Panc1 (cell line): ENCODE measurements around the gene UHRF2.

Experiments used
- CTCF ChIP-seq: fragments of 450-650 bp; IDR thresholded peaks from 2 replicates; pipeline ENCODE4 v1.5.1; 2017; ENCODE audit warnings: mild to moderate bottlenecking
- POLR2AphosphoS5 ChIP-seq: IDR thresholded peaks from 2 replicates; pipeline ENCODE4 v1.6.1; 2012; ENCODE audit warnings: mild to moderate bottlenecking, low read depth, low read length, moderate library complexity
- SIN3A ChIP-seq: IDR thresholded peaks from 2 replicates; pipeline ENCODE4 v1.6.1; 2012; ENCODE audit warnings: low read depth, mild to moderate bottlenecking, low read length, moderate library complexity, borderline replicate concordance; ENCODE audit not compliant: insufficient read depth
- TCF7L2 ChIP-seq: IDR thresholded peaks from 2 replicates; pipeline ENCODE4 v1.6.1; 2011; ENCODE audit warnings: mild to moderate bottlenecking, low read depth, low read length, inconsistent platforms
- TF ChIP-seq, protein P1 (sequence below), 2 experiments: IDR thresholded peaks; 2 replicates each; pipeline ENCODE4 v1.6.1; 2011 to 2012; ENCODE audit warnings: low read depth in 2 of 2, control low read depth in 1 of 2, low read length in 1 of 2, mild to moderate bottlenecking in 1 of 2, moderate library complexity in 1 of 2; ENCODE audit not compliant: insufficient read depth in 1 of 2

DNA sequence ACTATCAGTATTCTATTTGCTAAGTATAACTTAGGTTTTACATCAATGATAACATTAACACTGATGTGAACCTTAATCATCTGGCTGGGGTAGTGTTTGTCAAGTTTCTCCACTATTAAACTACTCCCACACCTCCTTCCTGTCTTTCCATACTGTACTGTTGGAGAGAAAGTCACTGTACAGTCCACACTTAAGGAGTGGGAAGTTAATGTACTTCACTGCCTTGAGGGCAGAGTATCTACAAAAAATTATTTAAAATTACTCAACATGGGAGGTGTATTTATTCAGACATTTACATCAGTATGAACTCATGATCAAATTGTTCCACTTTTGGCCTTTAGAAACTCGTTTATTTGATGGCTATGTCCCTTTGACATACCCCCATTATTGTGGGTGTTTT lies 11.9 kb downstream of the UHRF2 start:
- no peak for TF ChIP-seq CTCF
- TF ChIP-seq, protein P1, sequence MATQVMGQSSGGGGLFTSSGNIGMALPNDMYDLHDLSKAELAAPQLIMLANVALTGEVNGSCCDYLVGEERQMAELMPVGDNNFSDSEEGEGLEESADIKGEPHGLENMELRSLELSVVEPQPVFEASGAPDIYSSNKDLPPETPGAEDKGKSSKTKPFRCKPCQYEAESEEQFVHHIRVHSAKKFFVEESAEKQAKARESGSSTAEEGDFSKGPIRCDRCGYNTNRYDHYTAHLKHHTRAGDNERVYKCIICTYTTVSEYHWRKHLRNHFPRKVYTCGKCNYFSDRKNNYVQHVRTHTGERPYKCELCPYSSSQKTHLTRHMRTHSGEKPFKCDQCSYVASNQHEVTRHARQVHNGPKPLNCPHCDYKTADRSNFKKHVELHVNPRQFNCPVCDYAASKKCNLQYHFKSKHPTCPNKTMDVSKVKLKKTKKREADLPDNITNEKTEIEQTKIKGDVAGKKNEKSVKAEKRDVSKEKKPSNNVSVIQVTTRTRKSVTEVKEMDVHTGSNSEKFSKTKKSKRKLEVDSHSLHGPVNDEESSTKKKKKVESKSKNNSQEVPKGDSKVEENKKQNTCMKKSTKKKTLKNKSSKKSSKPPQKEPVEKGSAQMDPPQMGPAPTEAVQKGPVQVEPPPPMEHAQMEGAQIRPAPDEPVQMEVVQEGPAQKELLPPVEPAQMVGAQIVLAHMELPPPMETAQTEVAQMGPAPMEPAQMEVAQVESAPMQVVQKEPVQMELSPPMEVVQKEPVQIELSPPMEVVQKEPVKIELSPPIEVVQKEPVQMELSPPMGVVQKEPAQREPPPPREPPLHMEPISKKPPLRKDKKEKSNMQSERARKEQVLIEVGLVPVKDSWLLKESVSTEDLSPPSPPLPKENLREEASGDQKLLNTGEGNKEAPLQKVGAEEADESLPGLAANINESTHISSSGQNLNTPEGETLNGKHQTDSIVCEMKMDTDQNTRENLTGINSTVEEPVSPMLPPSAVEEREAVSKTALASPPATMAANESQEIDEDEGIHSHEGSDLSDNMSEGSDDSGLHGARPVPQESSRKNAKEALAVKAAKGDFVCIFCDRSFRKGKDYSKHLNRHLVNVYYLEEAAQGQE (IDR thresholded peaks at IDR 0.05; ENCODE audit: insufficient read depth in 1 of 2, low read depth in 2 of 2, low read length in 1 of 2), result no peak
- no peak for TF ChIP-seq TCF7L2
- TF ChIP-seq POLR2AphosphoS5, result no peak
- TF ChIP-seq SIN3A, result no peak
